H1 (cell line): ENCODE results near the gene CXCR3. TPM values are rescaled to one million over a fixed set of nuclear protein-coding genes. Genes with fewer than 3 reads are reported as not detected.

Experiments
- CTCF ChIA-PET: fragments of 300-600 bp; sonication (Branson Sonifier 250); formaldehyde crosslinking; loops from one replicate; lab custom pipeline; 2021; ENCODE audit not compliant: partially characterized antibody; lab: Charles Lee
- POLR2A ChIA-PET: fragments of 300-600 bp; sonication (Branson Sonifier 250); formaldehyde crosslinking; loops from one replicate; lab custom pipeline; 2021; ENCODE audit warnings: inconsistent platforms; ENCODE audit not compliant: partially characterized antibody; lab: Charles Lee
- DNase-seq, 2 experiments: peaks; one replicate each; pipeline versions ENCODE4 v3.0.0 to v3.0.0-alpha.2; 2010 to 2022; ENCODE audit warnings: low spot score in 2 of 2, low read depth in 1 of 2, mixed read lengths in 1 of 2
- FAIRE-seq: peaks from 2 replicates; lab custom pipeline; 2011; peaks lifted over from hg19 to GRCh38; lab: Jason Lieb, UNC
- H2AFZ ChIP-seq: 2 replicates; pipeline ENCODE4 v1.8.1; 2012; ENCODE audit warnings: low read length, inconsistent platforms
- H2AK5ac ChIP-seq: 2 replicates; pipeline ENCODE4 v1.6.1; 2013; ENCODE audit warnings: low read depth, low read length
- H2BK120ac ChIP-seq: replicated peaks from 2 replicates; pipeline ENCODE3; 2013; ENCODE audit warnings: low read depth, low read length, inconsistent platforms
- H2BK12ac ChIP-seq: 2 replicates; pipeline ENCODE4 v1.6.1; 2013; ENCODE audit warnings: low read depth, low read length
- H2BK15ac ChIP-seq: 2 replicates; pipeline ENCODE4 v1.6.1; 2013; ENCODE audit warnings: low read length
- H2BK20ac ChIP-seq: 2 replicates; pipeline ENCODE4 v1.6.1; 2013; ENCODE audit warnings: low read length
- H2BK5ac ChIP-seq: 2 replicates; pipeline ENCODE4 v1.6.1; 2013; ENCODE audit warnings: low read depth, low read length
- H3K14ac ChIP-seq: 2 replicates; pipeline ENCODE4 v1.6.1; 2013; ENCODE audit warnings: inconsistent platforms; ENCODE audit not compliant: insufficient read length
- H3K18ac ChIP-seq: 2 replicates; pipeline ENCODE4 v1.6.1; 2013; ENCODE audit warnings: low read length; ENCODE audit errors: extremely low read depth
- H3K23ac ChIP-seq: 2 replicates; pipeline ENCODE4 v1.6.1; 2013; ENCODE audit warnings: inconsistent platforms; ENCODE audit not compliant: insufficient read length
- H3K23me2 ChIP-seq: 2 replicates; pipeline ENCODE4 v1.6.1; 2013; ENCODE audit warnings: low read depth, low read length
- H3K27ac ChIP-seq: 2 replicates; pipeline ENCODE4 v1.6.1; 2011; ENCODE audit warnings: low read depth, low read length, inconsistent platforms
- H3K27me3 ChIP-seq, 4 experiments: replicated peaks in 1 of 4; 1 replicate in 1 of 4; 2 replicates in 3 of 4; pipeline versions ENCODE4 v1.6.1 to v1.8.1; 2011 to 2013; ENCODE audit warnings: low read length in 3 of 4, mild to moderate bottlenecking in 3 of 4, inconsistent platforms in 2 of 4, mixed read lengths in 2 of 4, moderate library complexity in 1 of 4; ENCODE audit not compliant: control insufficient read depth in 3 of 4, insufficient read depth in 3 of 4; ENCODE audit errors: extremely low read depth in 1 of 4
- H3K36me3 ChIP-seq, 4 experiments: 2 replicates each; pipeline versions ENCODE4 v1.6.1 to v1.8.1; 2011 to 2013; ENCODE audit warnings: mild to moderate bottlenecking in 4 of 4, low read length in 3 of 4, moderate library complexity in 2 of 4, control low read depth in 1 of 4, inconsistent platforms in 1 of 4; ENCODE audit not compliant: insufficient read depth in 4 of 4, control insufficient read depth in 2 of 4
- H3K4ac ChIP-seq: replicated peaks from 2 replicates; pipeline ENCODE3; 2013; ENCODE audit warnings: low read length, low read depth, mixed read lengths, inconsistent platforms; ENCODE audit not compliant: insufficient read length
- H3K4me1 ChIP-seq, 4 experiments: replicated peaks in 1 of 4; 1 replicate in 1 of 4; 2 replicates in 3 of 4; pipeline versions ENCODE4 v1.6.1 to v1.8.1; 2011 to 2013; ENCODE audit warnings: low read length in 3 of 4, inconsistent platforms in 2 of 4, mixed read lengths in 1 of 4; ENCODE audit not compliant: insufficient read depth in 4 of 4, control insufficient read depth in 3 of 4
- H3K4me2 ChIP-seq, 2 experiments: 2 replicates each; pipeline versions ENCODE4 v1.6.1 to v1.8.1; 2011 to 2013; ENCODE audit warnings: low read depth in 2 of 2, low read length in 2 of 2, control low read depth in 1 of 2, inconsistent platforms in 1 of 2, mild to moderate bottlenecking in 1 of 2; ENCODE audit not compliant: insufficient read depth in 1 of 2
- H3K4me3 ChIP-seq, 4 experiments: fragments of 200-600, 300-600 bp in 1 of 4; sonication (generic), shearing (Covaris generic), sonication (Bioruptor Twin) in 1 of 4; 2 replicates each; pipeline versions ENCODE4 v1.5.1 to v1.8.1; 2011 to 2016; ENCODE audit warnings: low read length in 4 of 4, low read depth in 3 of 4, control low read depth in 2 of 4, inconsistent platforms in 2 of 4, mild to moderate bottlenecking in 2 of 4, mixed read lengths in 1 of 4, moderate library complexity in 1 of 4; ENCODE audit not compliant: insufficient read depth in 2 of 4; ENCODE audit errors: extremely low read depth in 1 of 4
- H3K56ac ChIP-seq: replicated peaks from 2 replicates; pipeline ENCODE3; 2013; ENCODE audit warnings: low read depth, mild to moderate bottlenecking, mixed read lengths, low read length, inconsistent platforms; ENCODE audit not compliant: insufficient read length
- H3K79me1 ChIP-seq: 2 replicates; pipeline ENCODE4 v1.6.1; 2013; ENCODE audit warnings: low read depth, low read length, control low read depth
- H3K79me2 ChIP-seq, 2 experiments: 2 replicates each; pipeline versions ENCODE4 v1.6.1 to v1.8.1; 2012 to 2013; ENCODE audit warnings: low read length in 2 of 2, mild to moderate bottlenecking in 2 of 2, inconsistent platforms in 1 of 2; ENCODE audit not compliant: insufficient read depth in 2 of 2, control insufficient read depth in 1 of 2
- H3K9ac ChIP-seq, 4 experiments: replicated peaks in 1 of 4; 1 replicate in 1 of 4; 2 replicates in 3 of 4; pipeline versions ENCODE4 v1.6.1 to v1.8.1; 2011 to 2013; ENCODE audit warnings: low read depth in 3 of 4, low read length in 3 of 4, control low read depth in 2 of 4, mild to moderate bottlenecking in 2 of 4, moderate library complexity in 2 of 4, inconsistent platforms in 1 of 4; ENCODE audit errors: extremely low read depth in 1 of 4
- H3K9me3 ChIP-seq, 2 experiments: 2 replicates each; pipeline versions ENCODE4 v1.6.1 to v1.8.1; 2012 to 2013; ENCODE audit warnings: mild to moderate bottlenecking in 2 of 2, moderate library complexity in 2 of 2, control low read depth in 1 of 2, inconsistent platforms in 1 of 2, low read depth in 1 of 2, low read length in 1 of 2, mixed read lengths in 1 of 2; ENCODE audit not compliant: insufficient read depth in 2 of 2
- H4K20me1 ChIP-seq, 2 experiments: replicated peaks in 1 of 2; 2 replicates each; pipeline versions ENCODE3 to v1.8.1; 2011 to 2013; ENCODE audit warnings: inconsistent platforms in 2 of 2, low read length in 2 of 2, mild to moderate bottlenecking in 1 of 2; ENCODE audit not compliant: insufficient read depth in 2 of 2, control insufficient read depth in 1 of 2
- H4K5ac ChIP-seq: 2 replicates; pipeline ENCODE4 v1.6.1; 2013; ENCODE audit warnings: low read length, low read depth, mixed read lengths, inconsistent platforms; ENCODE audit not compliant: insufficient read length
- H4K8ac ChIP-seq: 2 replicates; pipeline ENCODE4 v1.8.0; 2013; ENCODE audit warnings: mild to moderate bottlenecking, moderate library complexity, low read length, inconsistent platforms; ENCODE audit not compliant: insufficient read depth; ENCODE audit errors: extremely low read depth
- H4K91ac ChIP-seq: replicated peaks from 2 replicates; pipeline ENCODE3; 2013; ENCODE audit warnings: low read length, mixed read lengths, inconsistent platforms; ENCODE audit not compliant: insufficient read length
- ATF2 ChIP-seq: IDR thresholded peaks from 2 replicates; pipeline ENCODE4 v1.6.1; 2012; ENCODE audit warnings: low read length, inconsistent platforms
- CBX8 ChIP-seq: fragments of 300-800, 300-1000 bp; sonication (generic); IDR thresholded peaks from 2 replicates; pipeline ENCODE4 v1.7.1; 2016; ENCODE audit warnings: low read depth, low read length, borderline replicate concordance
- E2F6 ChIP-seq: IDR thresholded peaks from 2 replicates; pipeline ENCODE4 v1.6.1; 2012; ENCODE audit warnings: inconsistent platforms
- EP300 ChIP-seq, 2 experiments: IDR thresholded peaks; 1 replicate in 1 of 2; 2 replicates in 1 of 2; pipeline ENCODE4 v1.6.1; 2011 to 2012; ENCODE audit warnings: low read depth in 2 of 2, low read length in 2 of 2, mild to moderate bottlenecking in 2 of 2, borderline replicate concordance in 1 of 2, inconsistent platforms in 1 of 2, moderate library complexity in 1 of 2
- HDAC2 ChIP-seq, 2 experiments: fragments of 300-600 bp in 1 of 2; sonication (generic) in 1 of 2; IDR thresholded peaks; 2 replicates each; pipeline ENCODE4 v1.6.1; 2011 to 2012; ENCODE audit warnings: low read depth in 2 of 2, low read length in 2 of 2, mild to moderate bottlenecking in 2 of 2, moderate library complexity in 2 of 2, borderline replicate concordance in 1 of 2, inconsistent platforms in 1 of 2
- JUN ChIP-seq: IDR thresholded peaks from 2 replicates; pipeline ENCODE4 v1.6.1; 2011; ENCODE audit warnings: low read depth, mild to moderate bottlenecking, improper control_type of control experiment, low read length
- TAF7 ChIP-seq: optimal IDR thresholded peaks from 2 replicates; pipeline ENCODE3; 2011; ENCODE audit warnings: low read depth, mild to moderate bottlenecking, inconsistent platforms, low read length, moderate library complexity, borderline replicate concordance
- WGBS, 2 experiments: shearing (Covaris generic) in 1 of 2; methylation state at CpG; one replicate each; pipeline versions ENCODE4 v1.1.6 to v1.1.7; 2013 to 2015; ENCODE audit warnings: low lambda C conversion rate in 2 of 2, mixed read lengths in 2 of 2, inconsistent platforms in 1 of 2, low coverage in 1 of 2, missing lambda C conversion rate in 1 of 2; ENCODE audit not compliant: insufficient replicate concordance in 2 of 2, insufficient coverage in 1 of 2, insufficient read length in 1 of 2; ENCODE audit errors: extremely low coverage in 1 of 2, missing lambda C conversion rate in 1 of 2; 5-methylcytosine and 5-hydroxymethylcytosine counted together
- polyA plus RNA-seq, 7 experiments: library from polyadenylated mRNA; depleted of rRNA in 3 of 7; stranded (reverse) in 5 of 7; unstranded in 2 of 7; fragments of >200 nt in 5 of 7; fragments of 200-250 nt in 2 of 7; gene quantifications; 1 replicate in 5 of 7; 2 replicates in 1 of 7; 4 replicates in 1 of 7; pipeline versions ENCODE4 v1.2.1 to v1.2.3, GENCODE V29; 2011 to 2013; ENCODE audit warnings: missing spikeins in 2 of 7, mixed read lengths in 2 of 7
- total RNA-seq: library from RNA; stranded (reverse); fragmentation: NEBNext Ultra II Directional; extraction: Animal tissue kit (Norgen Biotek cat#: 25700); gene quantifications from 2 replicates; pipeline ENCODE4 v1.2.1, GENCODE V29; 2021

CXCR3 gene
- total and polyA plus RNA-seq, 2 of the 8 experiments (the other 6 are each of a cell fraction or from before 2014, with no cell fraction given): not detected

DNA sequence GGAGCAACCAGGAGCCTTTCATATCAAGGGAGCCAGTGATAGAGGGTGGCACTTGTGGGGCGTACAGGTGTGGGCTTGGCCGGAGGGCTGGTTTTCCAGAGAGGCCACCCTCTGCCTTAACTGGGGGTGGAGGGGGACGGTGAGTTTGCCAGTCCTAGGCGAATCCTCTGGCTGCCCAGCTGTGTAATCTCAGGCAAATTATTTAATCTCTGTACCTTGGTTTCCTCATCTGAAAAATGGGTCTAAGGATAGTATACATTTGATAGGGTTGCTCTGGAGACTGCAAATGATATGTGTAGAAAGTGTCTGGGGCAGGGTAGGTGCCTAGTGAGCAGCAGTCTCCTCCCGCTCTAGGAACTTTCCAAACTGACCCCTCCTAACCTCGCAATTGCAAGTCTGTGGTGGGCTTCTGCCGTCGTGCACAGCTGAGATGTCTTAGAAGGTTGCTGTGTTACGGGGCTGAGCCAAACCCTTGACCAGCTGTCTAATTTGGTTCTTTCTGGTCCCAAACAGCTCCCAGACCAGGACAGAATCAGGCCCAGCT is 3.8 kb upstream of the CXCR3 start:
- H3K23me2 ChIP-seq: no peaks in the 10 kb centered on the region
- H3K79me1 ChIP-seq: no peaks in the 10 kb centered on the region
- H3K4me1 ChIP-seq: peaks cover 0 to 5% (median 0%) of the 10 kb centered on the region in 4 experiments; a peak in 1 of 7 replicates
- H3K4me2 ChIP-seq: no peak overlapping the region
- POLR2A ChIA-PET: interaction anchor here (1.2 kb wide), 1 partner anchor 256 kb away, joined by 3 read pairs; the partner anchor contains the start of gene TAF1
- no peaks in the 10 kb centered on the region for H3K27me3 ChIP-seq
- H3K56ac ChIP-seq: no peak overlapping the region
- no peak overlapping the region for H3K27ac ChIP-seq
- 96% methylated on average over 7 of the region's 9 CpGs; no CpG with 5 or more reads in 1 of the 2 experiments for WGBS, 2 experiments
- no peak overlapping the region for H2AK5ac ChIP-seq
- H4K5ac ChIP-seq: no peak overlapping the region
- H2BK120ac ChIP-seq: no peak overlapping the region
- H2AFZ ChIP-seq: no peak overlapping the region
- H3K9me3 ChIP-seq: no peaks in the 10 kb centered on the region
- H3K23ac ChIP-seq: no peak overlapping the region
- no peak overlapping the region for H4K91ac ChIP-seq
- H4K8ac ChIP-seq: no peak overlapping the region
- CTCF ChIA-PET: interaction anchor here (0.6 to 2.4 kb wide), 11 partner anchors 11 to 367 kb away, joined by 3 to 17 read pairs (median 4); partner anchors contain the start of gene LOC101059915
- H2BK20ac ChIP-seq: no peak overlapping the region
- no peak overlapping the region for H3K4me3 ChIP-seq
- H3K18ac ChIP-seq: no peak overlapping the region
- no peak overlapping the region for H2BK5ac ChIP-seq
- no peaks in the 10 kb centered on the region for H3K36me3 ChIP-seq
- no peaks in the 10 kb centered on the region for H3K79me2 ChIP-seq
- H2BK15ac ChIP-seq: no peak overlapping the region
- DNase-seq (no peak), FAIRE-seq (no peak)
- no peak overlapping the region for H3K4ac ChIP-seq
- no peak overlapping the region for H3K14ac ChIP-seq
- H2BK12ac ChIP-seq: no peak overlapping the region
- no peaks in the 10 kb centered on the region for H4K20me1 ChIP-seq
- H3K9ac ChIP-seq: no peak overlapping the region
- TF ChIP-seq CBX8 (no peak), EP300 (IDR thresholded peaks at IDR 0.05; ENCODE audit: borderline replicate concordance in 1 of 2, low read depth in 2 of 2, low read length in 2 of 2) (no peak), TAF7 (no peak), ATF2 (no peak), E2F6 (no peak), JUN (no peak), HDAC2 (IDR thresholded peaks at IDR 0.05; ENCODE audit: borderline replicate concordance in 1 of 2, low read depth in 2 of 2, low read length in 2 of 2) (no peak)
